ENCODE results near the gene RFX8. TPM values are rescaled to one million over a fixed set of nuclear protein-coding genes. Genes with fewer than 3 reads are reported as not detected.

RFX8 gene
- total and polyA plus RNA-seq, 2 donors (not counting 3 experiments of a cell fraction or from before 2014, with no cell fraction given): 0.21 to 1.00 TPM

GRCh38 chr2:101401906-101402305 is 73.0 kb downstream of the RFX8 start:
- no peak for TF ChIP-seq MYC (IDR thresholded peaks at IDR 0.05; ENCODE audit: low read depth, low read length)
- TF ChIP-seq CTCF (IDR thresholded peaks at IDR 0.05; ENCODE audit: extremely low read depth in 1 of 2, insufficient read depth in 1 of 2, low read depth in 1 of 2, low read length in 2 of 2): peak in 1 of 2 donors; percentile 5
- no peak for TF ChIP-seq MAX (IDR thresholded peaks at IDR 0.05; ENCODE audit: insufficient read depth, insufficient read length)
- no peak for TF ChIP-seq FOS (IDR thresholded peaks at IDR 0.05; ENCODE audit: borderline replicate concordance, insufficient read depth, low read length)
- TF ChIP-seq POLR2AphosphoS5 (IDR thresholded peaks at IDR 0.05; ENCODE audit: insufficient read depth, low read depth, low read length): no peak
- TF ChIP-seq GATA2 (IDR thresholded peaks at IDR 0.05; ENCODE audit: insufficient read depth, insufficient read length, low read depth, low read length): no peak
- TF ChIP-seq POLR2A (IDR thresholded peaks at IDR 0.05; ENCODE audit: low read depth, low read length): no peak
- H3K9ac ChIP-seq (replicated peaks; ENCODE audit: extremely low read depth, insufficient read depth, low read length): no peak overlapping the region
- no peak for FAIRE-seq
- ChIA-PET CTCF (interaction anchor here (1.1 to 1.5 kb wide), 2 partner anchors 14 to 52 kb away, joined by 3 to 4 read pairs; partner anchors contain the start of gene CREG2), POLR2A (no interaction called here)
- no peak overlapping the region for H3K4me2 ChIP-seq (ENCODE audit: insufficient read depth, low read length)
- no peak overlapping the region for H3K4me3 ChIP-seq (replicated peaks in 1 of 3; ENCODE audit: insufficient read depth in 1 of 3, low read depth in 1 of 3, low read length in 3 of 3)
- no peaks in the 10 kb centered on the region for H3K4me1 ChIP-seq (ENCODE audit: control insufficient read depth, extremely low read depth, insufficient read depth, low read length)
- H3K36me3 ChIP-seq (ENCODE audit: control insufficient read depth in 2 of 2, extremely low read depth in 1 of 2, insufficient read depth in 2 of 2, low read length in 2 of 2): no peaks in the 10 kb centered on the region
- no peak overlapping the region for H2AFZ ChIP-seq (ENCODE audit: low read depth, low read length)
- peaks cover 3 to 7% of the 10 kb centered on the region in 2 experiments for H3K27me3 ChIP-seq (ENCODE audit: control insufficient read depth in 2 of 2, insufficient read depth in 2 of 2, low read length in 2 of 2)
- no peaks in the 10 kb centered on the region for H3K79me2 ChIP-seq (ENCODE audit: control insufficient read depth, insufficient read depth, low read length)
- intact Hi-C loops (cut with micrococcal nuclease): no loop called here
- no peak for DNase-seq (ENCODE audit: low read depth, low spot score)
- dilution Hi-C loops (cut with MboI; ENCODE audit: extremely low pct_ligation_motif_present, low sequenced_read_pairs): no loop called here
- no peaks in the 10 kb centered on the region for H3K9me1 ChIP-seq (replicated peaks; ENCODE audit: control insufficient read depth, extremely low read depth, insufficient read depth, low read length)
- no peaks in the 10 kb centered on the region for H4K20me1 ChIP-seq (replicated peaks; ENCODE audit: control insufficient read depth, extremely low read depth, insufficient read depth, low read length)
- H3K9me3 ChIP-seq (replicated peaks; ENCODE audit: control insufficient read depth, insufficient read depth, low read length): no peaks in the 10 kb centered on the region
- H3K27ac ChIP-seq (ENCODE audit: insufficient read depth, low read depth, low read length): no peak overlapping the region
- BruUV-seq (replicated peaks): no TSS peak

Measured in endothelial cell of umbilical vein (primary cell).